Measurements from ENCODE around the gene IKZF3.
"Not testable (repeated sequence)": the region's sequence is repeated elsewhere in the genome, so short reads cannot be mapped to it uniquely, and the experiment has no call there.

IKZF3 gene

DNA sequence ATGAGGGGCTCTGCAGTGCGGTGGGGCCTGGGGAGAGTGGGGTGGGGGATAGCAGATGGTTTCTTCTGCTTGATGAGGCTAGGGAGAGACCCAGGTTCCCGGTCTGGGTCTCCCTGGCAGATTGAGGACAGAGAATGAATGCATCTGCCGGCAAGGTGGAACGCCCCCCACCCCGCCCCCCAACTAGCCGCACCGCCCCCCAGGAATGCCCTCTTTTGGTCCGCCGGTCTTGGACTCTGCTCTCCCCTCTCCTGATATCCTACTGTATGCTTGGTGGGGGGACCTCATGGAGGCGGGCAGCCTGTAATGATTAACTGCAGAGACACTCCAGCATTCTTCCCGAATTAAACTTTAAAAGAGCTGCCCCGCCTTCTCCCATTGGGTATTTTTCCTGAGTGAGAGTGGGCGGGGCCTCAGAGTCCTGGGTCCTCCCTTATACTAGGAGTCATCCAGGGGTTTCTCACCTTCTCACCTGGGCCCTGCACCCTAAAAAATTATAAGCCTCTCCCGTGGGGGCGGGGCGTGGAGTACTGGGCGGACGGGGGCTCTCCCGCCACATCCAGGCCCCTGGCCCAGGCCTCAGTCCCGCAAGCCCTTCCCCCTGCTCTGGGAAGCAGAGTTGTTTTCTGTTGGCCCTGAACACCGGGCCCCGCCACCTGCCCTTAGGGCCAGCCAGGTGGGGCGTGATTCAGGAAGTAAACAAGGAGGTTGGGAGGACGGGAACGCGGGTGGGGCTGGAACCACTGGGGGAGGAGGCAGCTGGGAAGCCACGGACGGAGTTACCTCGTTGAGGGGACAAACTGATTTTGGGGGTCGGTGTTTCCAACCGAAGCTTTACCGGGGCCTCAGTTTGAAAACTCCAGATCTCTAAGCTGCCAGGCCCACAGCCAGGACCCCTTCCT, 124.9 kb downstream of the IKZF3 start:
- no peak for DNase-seq (ENCODE audit: low spot score)

- DNase-seq (ENCODE audit: low spot score), result no peak
These were observed 125.6 kb downstream of the IKZF3 start for GRCh38 chr17:39738568-39738901.

- no peak for DNase-seq (ENCODE audit: low spot score)
These were observed 126.1 kb downstream of the IKZF3 start, which contains the start of gene GRB7 for GRCh38 chr17:39737760-39738567. Gene GRB7 (plus strand): TSS chr17:39737938. CDS start chr17:39742302, 4,364 bp downstream.

GRCh38 chr17:39737206-39737759, 126.8 kb downstream of the IKZF3 start:
- no peak for DNase-seq (ENCODE audit: low spot score)

- DNase-seq (ENCODE audit: low spot score), result peak; percentile 46
These were observed 127.6 kb downstream of the IKZF3 start for GRCh38 chr17:39736319-39737165.

DNA sequence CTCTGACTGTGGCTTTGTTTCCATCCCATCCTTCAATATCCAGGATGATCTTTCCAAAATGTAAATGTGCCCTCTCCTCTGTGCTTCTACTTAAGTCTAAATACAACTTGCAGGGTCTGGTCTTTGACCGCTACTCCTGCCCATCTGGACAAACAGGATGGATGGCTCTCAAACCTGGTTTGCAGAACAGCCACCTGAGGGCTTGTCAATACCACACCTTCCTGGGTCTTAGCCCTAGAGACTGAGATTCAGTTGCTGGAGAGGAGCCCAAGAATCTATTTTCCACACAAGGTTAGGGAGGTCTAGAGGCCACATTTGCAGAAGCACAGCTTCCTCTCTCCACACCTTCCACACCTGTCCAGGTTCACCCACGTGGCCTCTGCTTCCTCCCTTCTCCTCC, 128.2 kb downstream of the IKZF3 start:
- no peak for DNase-seq (ENCODE audit: low spot score)

GRCh38 chr17:39732586-39732985, 131.5 kb downstream of the IKZF3 start:
- DNase-seq (ENCODE audit: low spot score), result no peak

DNA sequence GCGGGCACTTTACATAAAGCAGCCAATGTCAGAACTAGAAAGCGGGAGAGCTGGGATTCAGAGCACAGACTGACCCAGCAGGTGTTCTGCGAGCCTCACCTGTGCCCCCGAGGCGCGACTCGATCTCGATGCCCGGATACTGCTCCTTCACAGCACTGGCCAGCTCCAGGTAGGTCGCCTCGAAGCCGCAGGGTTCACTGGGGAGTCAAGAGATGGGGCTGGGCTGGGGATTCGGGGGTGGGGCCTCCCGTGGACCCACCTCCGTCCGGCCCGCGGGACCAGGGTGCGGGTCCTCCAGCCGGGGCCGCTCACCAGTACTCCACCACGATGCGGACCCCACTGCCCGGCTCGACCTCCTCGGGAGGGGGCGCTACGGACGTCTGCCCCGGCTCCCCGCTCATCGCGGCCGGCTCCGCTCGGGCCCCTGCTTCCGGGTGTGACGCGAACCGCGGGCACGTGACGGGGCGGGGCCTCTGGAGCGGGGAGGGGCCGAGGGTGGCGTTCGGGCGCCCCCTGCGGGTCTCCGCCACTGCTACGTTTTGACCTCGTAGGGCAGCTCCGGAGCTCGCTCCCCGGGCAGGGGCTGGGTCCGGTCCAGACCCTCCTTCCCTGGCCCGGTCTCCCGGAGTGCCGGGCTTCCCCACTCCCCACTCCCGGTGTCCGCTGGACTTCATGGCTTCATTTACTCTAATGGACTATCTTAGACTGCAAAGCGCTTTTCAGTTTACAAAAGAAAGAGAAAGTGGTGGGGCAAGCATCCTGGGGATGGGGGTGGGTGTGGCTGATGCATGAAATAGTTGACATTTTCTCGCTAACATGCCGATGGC, 133.8 kb downstream of the IKZF3 start, which contains the start of gene MIEN1:
TSS of gene MIEN1 (minus strand) at position 438 of the 827 bp plus-strand sequence. CDS start at position 401, 37 bp downstream.
- peak; percentile 84 for DNase-seq (ENCODE audit: low spot score)

DNA sequence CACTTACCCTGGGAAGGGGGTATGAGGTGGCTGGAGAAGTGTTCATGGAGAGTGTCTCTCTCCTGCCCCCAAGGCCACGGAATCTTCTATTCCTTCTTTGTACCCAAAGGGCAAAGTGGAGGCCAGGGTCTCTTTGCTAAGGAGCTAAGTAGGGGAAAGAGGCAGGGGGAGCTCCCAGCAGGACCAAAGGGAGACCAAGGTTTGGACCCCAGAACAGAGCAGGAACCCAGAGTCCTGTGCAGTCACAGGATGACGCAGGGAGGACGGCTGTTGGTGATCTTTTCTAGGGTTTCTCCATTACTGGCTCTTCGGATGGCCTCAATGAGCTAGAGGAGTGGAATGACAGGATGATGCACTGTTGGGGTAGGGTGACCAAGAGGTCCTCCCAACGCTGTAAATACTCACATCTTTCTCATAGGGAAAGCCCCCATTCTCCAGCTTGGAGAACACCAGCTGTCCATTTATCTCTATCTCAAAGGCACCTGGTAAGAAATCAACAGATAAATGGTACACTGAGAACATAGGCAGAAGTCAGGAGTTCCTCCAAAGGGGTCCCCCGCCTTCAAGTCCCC, 134.7 kb downstream of the IKZF3 start:
- peak; percentile 62 for DNase-seq (ENCODE audit: low spot score)

GRCh38 chr17:39727556-39727955, 136.6 kb downstream of the IKZF3 start:
- DNase-seq (ENCODE audit: low spot score), result no peak

GRCh38 chr17:39726617-39727016, 137.5 kb downstream of the IKZF3 start:
- no peak for DNase-seq (ENCODE audit: low spot score)

DNA sequence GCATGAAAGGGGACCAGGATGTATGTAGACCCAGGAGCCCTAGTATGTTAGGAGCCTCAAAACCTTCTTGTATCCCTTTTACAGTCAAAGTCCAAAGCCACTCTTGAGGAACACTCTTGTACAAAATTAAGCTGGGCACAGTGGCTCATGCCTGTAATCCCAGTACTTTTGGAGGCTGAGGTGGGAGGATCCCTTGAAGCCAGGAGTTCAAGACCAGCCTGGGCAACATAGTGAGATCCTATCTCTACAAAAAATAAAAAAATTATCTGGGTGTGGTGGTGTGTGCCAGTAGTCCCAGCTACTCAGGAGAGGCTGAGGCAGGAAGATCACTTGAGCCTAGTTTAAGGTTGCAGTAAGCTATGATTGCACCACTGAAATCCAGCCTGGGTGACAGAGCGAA, 138.2 kb downstream of the IKZF3 start:
- DNase-seq (ENCODE audit: low spot score), result not testable (repeated sequence)

DNA sequence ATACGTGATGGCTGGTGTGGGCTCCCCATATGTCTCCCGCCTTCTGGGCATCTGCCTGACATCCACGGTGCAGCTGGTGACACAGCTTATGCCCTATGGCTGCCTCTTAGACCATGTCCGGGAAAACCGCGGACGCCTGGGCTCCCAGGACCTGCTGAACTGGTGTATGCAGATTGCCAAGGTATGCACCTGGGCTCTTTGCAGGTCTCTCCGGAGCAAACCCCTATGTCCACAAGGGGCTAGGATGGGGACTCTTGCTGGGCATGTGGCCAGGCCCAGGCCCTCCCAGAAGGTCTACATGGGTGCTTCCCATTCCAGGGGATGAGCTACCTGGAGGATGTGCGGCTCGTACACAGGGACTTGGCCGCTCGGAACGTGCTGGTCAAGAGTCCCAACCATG, 139.4 kb downstream of the IKZF3 start:
- DNase-seq (ENCODE audit: low spot score), result no peak

GRCh38 chr17:39722965-39723848, 140.9 kb downstream of the IKZF3 start:
- DNase-seq (ENCODE audit: low spot score), result no peak

- DNase-seq (ENCODE audit: low spot score), result no peak
These were observed 142.0 kb downstream of the IKZF3 start for GRCh38 chr17:39722104-39722503.

GRCh38 chr17:39719563-39720355, 144.4 kb downstream of the IKZF3 start:
- no peak for DNase-seq (ENCODE audit: low spot score)

DNA sequence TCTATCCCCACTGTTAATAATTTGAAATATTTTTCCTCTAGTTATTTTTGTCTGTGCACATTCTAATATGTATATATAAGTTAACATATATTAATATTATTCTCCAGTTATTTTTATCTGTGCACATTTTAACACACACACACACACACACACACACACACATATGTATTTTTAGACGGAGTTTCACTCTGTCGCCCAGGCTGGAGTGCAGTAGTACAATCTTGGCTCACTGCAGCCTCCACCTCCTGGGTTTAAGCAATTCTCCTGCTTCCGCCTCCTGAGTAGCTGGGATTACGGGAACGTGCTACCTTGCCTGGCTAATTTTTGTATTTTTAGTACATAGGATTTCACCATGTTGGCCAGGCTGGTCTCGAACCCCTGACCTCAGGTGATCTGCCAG, 146.5 kb downstream of the IKZF3 start:
- no peak for DNase-seq (ENCODE audit: low spot score)

DNA sequence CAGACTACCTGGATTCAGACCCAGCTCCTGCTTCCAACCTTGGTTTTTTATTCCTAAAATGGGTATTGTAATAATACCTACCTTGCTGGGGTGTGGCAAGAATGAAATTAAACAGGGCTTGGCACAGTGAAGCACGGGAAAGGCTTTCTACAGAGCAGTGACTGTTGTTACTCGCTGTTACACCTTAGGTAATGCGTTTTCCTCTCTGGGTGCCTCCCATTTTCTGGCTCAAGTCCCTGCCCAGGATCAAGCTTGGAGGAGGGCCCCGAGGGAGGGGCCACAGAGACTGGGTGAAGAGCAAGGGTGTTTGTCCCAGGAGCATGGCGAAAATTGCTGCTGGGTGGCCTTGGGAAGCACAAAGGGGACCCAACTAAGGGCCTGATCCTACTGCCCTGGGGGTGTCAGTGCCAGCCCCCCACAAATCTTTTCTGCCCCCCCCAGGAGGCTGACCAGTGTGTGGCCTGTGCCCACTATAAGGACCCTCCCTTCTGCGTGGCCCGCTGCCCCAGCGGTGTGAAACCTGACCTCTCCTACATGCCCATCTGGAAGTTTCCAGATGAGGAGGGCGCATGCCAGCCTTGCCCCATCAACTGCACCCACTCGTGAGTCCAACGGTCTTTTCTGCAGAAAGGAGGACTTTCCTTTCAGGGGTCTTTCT, 147.1 kb downstream of the IKZF3 start:
- DNase-seq (ENCODE audit: low spot score), result no peak
